Endothelial cell of umbilical vein (primary cell): ENCODE measurements around the gene MACO1.

Experiments
- CTCF ChIP-seq, 2 donors: IDR thresholded peaks; 1 replicate in 1 of 2; 2 replicates in 1 of 2; pipeline ENCODE4 v1.5.1; 2011; ENCODE audit warnings: low read length in 2 of 2, mild to moderate bottlenecking in 2 of 2, moderate library complexity in 2 of 2, control low read depth in 1 of 2, inconsistent platforms in 1 of 2, low read depth in 1 of 2; ENCODE audit not compliant: insufficient read depth in 1 of 2; ENCODE audit errors: extremely low read depth in 1 of 2
- FOS ChIP-seq: IDR thresholded peaks from 2 replicates; pipeline ENCODE4 v1.6.1; 2011; ENCODE audit warnings: mild to moderate bottlenecking, low read length, moderate library complexity, borderline replicate concordance; ENCODE audit not compliant: insufficient read depth
- JUN ChIP-seq: IDR thresholded peaks from 2 replicates; pipeline ENCODE4 v1.6.1; 2011; ENCODE audit warnings: borderline replicate concordance, low read depth; ENCODE audit not compliant: insufficient read length, insufficient read depth
- POLR2A ChIP-seq: IDR thresholded peaks from 2 replicates; pipeline ENCODE4 v1.6.1; 2012; ENCODE audit warnings: low read depth, mild to moderate bottlenecking, control low read depth, low read length
- POLR2AphosphoS5 ChIP-seq: IDR thresholded peaks from 2 replicates; pipeline ENCODE4 v1.6.1; 2012; ENCODE audit warnings: low read depth, mild to moderate bottlenecking, control low read depth, low read length, moderate library complexity; ENCODE audit not compliant: insufficient read depth

GRCh38 chr1:25513666-25514065, 83.0 kb downstream of the MACO1 start:
- TF ChIP-seq CTCF (IDR thresholded peaks at IDR 0.05; ENCODE audit: extremely low read depth in 1 of 2, insufficient read depth in 1 of 2, low read depth in 1 of 2, low read length in 2 of 2) = no peak
- no peak for TF ChIP-seq POLR2AphosphoS5
- TF ChIP-seq POLR2A = no peak
- TF ChIP-seq JUN = no peak
- TF ChIP-seq FOS = no peak
